Nephron (organoid): ENCODE results near the gene RALB.

Experiments
- H3K27ac Mint-ChIP-seq, 3 experiments: 2 replicates each; pipeline ENCODE4 v1.8.0; 2020; ENCODE audit warnings: mixed read lengths in 3 of 3, mild to moderate bottlenecking in 2 of 3, moderate library complexity in 1 of 3
- H3K27me3 Mint-ChIP-seq: 2 replicates; pipeline ENCODE4 v1.8.0; 2021; ENCODE audit warnings: low read depth, mild to moderate bottlenecking, moderate library complexity, mixed read lengths
- H3K36me3 Mint-ChIP-seq: 2 replicates; pipeline ENCODE4 v1.8.0; 2020; ENCODE audit warnings: low read depth, mixed read lengths
- H3K4me1 Mint-ChIP-seq: 2 replicates; pipeline ENCODE4 v1.8.0; 2020; ENCODE audit warnings: mixed read lengths
- H3K4me3 Mint-ChIP-seq, 3 experiments: 2 replicates each; pipeline ENCODE4 v1.8.0; 2020; ENCODE audit warnings: mild to moderate bottlenecking in 3 of 3, mixed read lengths in 3 of 3, moderate library complexity in 2 of 3
- H3K9me3 Mint-ChIP-seq: 2 replicates; pipeline ENCODE4 v1.8.0; 2020; ENCODE audit warnings: mixed read lengths
- CTCF ChIP-seq, 3 experiments: fragments of 200-600 bp; sonication (generic); IDR thresholded peaks; one replicate each; pipeline ENCODE4 v1.5.0; 2021; ENCODE audit warnings: antibody characterized with exemption in 3 of 3; ENCODE audit not compliant: unreplicated experiment in 3 of 3

RALB gene

GRCh38 chr2:120260736-120261135 is 8.1 kb downstream of the RALB start:
- H3K36me3 Mint-ChIP-seq = peaks cover 22% of the 10 kb centered on the region
- no peaks in the 10 kb centered on the region for H3K27me3 Mint-ChIP-seq
- no peak overlapping the region for H3K4me3 Mint-ChIP-seq
- no peak for TF ChIP-seq CTCF (IDR thresholded peaks at IDR 0.05; ENCODE audit: unreplicated experiment in 3 of 3)
- no peak overlapping the region for H3K27ac Mint-ChIP-seq
- H3K4me1 Mint-ChIP-seq = peaks cover 26% of the 10 kb centered on the region
- peaks cover 3% of the 10 kb centered on the region for H3K9me3 Mint-ChIP-seq

- no peak for TF ChIP-seq CTCF (IDR thresholded peaks at IDR 0.05; ENCODE audit: unreplicated experiment in 3 of 3)
- Mint-ChIP-seq H3K27ac (no peak overlapping the region), H3K36me3 (peaks cover 16% of the 10 kb centered on the region), H3K9me3 (peaks cover 3% of the 10 kb centered on the region), H3K27me3 (no peaks in the 10 kb centered on the region), H3K4me1 (peaks cover 19% of the 10 kb centered on the region), H3K4me3 (no peak overlapping the region)
These were observed 8.8 kb downstream of the RALB start for GRCh38 chr2:120261387-120262006.

- TF ChIP-seq CTCF (IDR thresholded peaks at IDR 0.05; ENCODE audit: unreplicated experiment in 3 of 3) = no peak
- peaks cover 3% of the 10 kb centered on the region for H3K9me3 Mint-ChIP-seq
- peaks cover 15% of the 10 kb centered on the region for H3K36me3 Mint-ChIP-seq
- no peak overlapping the region for H3K27ac Mint-ChIP-seq
- peaks cover 14% of the 10 kb centered on the region for H3K4me1 Mint-ChIP-seq
- H3K27me3 Mint-ChIP-seq = no peaks in the 10 kb centered on the region
- no peak overlapping the region for H3K4me3 Mint-ChIP-seq
These were observed 9.5 kb downstream of the RALB start for GRCh38 chr2:120262150-120262549.

GRCh38 chr2:120262761-120263428 is 10.2 kb downstream of the RALB start:
- Mint-ChIP-seq H3K27ac (no peak overlapping the region), H3K4me1 (peaks cover 6% of the 10 kb centered on the region), H3K4me3 (no peak overlapping the region), H3K27me3 (no peaks in the 10 kb centered on the region), H3K9me3 (peaks cover 3% of the 10 kb centered on the region), H3K36me3 (peaks cover 15% of the 10 kb centered on the region)
- TF ChIP-seq CTCF (IDR thresholded peaks at IDR 0.05; ENCODE audit: unreplicated experiment in 3 of 3) = no peak

- H3K27me3 Mint-ChIP-seq = no peaks in the 10 kb centered on the region
These were observed 12.4 kb downstream of the RALB start for GRCh38 chr2:120265006-120265405.

More at GRCh38 chr2:120265006-120265405, 12.4 kb downstream of the RALB start:
- peaks cover 10% of the 10 kb centered on the region for H3K36me3 Mint-ChIP-seq
- H3K4me1 Mint-ChIP-seq = no peaks in the 10 kb centered on the region
- peaks cover 3% of the 10 kb centered on the region for H3K9me3 Mint-ChIP-seq
- no peak for TF ChIP-seq CTCF (IDR thresholded peaks at IDR 0.05; ENCODE audit: unreplicated experiment in 3 of 3)
- H3K4me3 Mint-ChIP-seq = no peak overlapping the region
- H3K27ac Mint-ChIP-seq = no peak overlapping the region
